Stimulated activated CD8-positive, alpha-beta memory T cell treated with anti-CD3 and anti-CD28 coated beads, Interleukin-15, amount 100 ng/mL, for 1 hour (primary cell): ENCODE results near the gene FRMD4A.

Experiments
- DNase-seq: peaks from one replicate; pipeline ENCODE4 v3.0.0-alpha.2; 2020; ENCODE audit warnings: low read depth

Gene FRMD4A

GRCh38 chr10:13812804-13813203 is 517.9 kb downstream of the FRMD4A start:
- DNase-seq: no peak

- DNase-seq: no peak
These were observed 520.2 kb downstream of the FRMD4A start for GRCh38 chr10:13810568-13810967.

GRCh38 chr10:13809427-13809826 is 521.3 kb downstream of the FRMD4A start:
- DNase-seq: no peak

- no peak for DNase-seq
These were observed 522.0 kb downstream of the FRMD4A start for GRCh38 chr10:13808556-13809391.

GRCh38 chr10:13806419-13806818 is 524.3 kb downstream of the FRMD4A start:
- no peak for DNase-seq

GRCh38 chr10:13803566-13804554 is 526.9 kb downstream of the FRMD4A start:
- DNase-seq: no peak

GRCh38 chr10:13801907-13802288 is 528.8 kb downstream of the FRMD4A start:
- DNase-seq: no peak

- no peak for DNase-seq
These were observed 529.4 kb downstream of the FRMD4A start for GRCh38 chr10:13801156-13801906.

GRCh38 chr10:13797164-13797563 is 533.6 kb downstream of the FRMD4A start:
- no peak for DNase-seq

- no peak for DNase-seq
These were observed 534.8 kb downstream of the FRMD4A start for GRCh38 chr10:13795653-13796555.

- DNase-seq: no peak
These were observed 535.6 kb downstream of the FRMD4A start for GRCh38 chr10:13794992-13795612.

GRCh38 chr10:13792006-13792405 is 538.7 kb downstream of the FRMD4A start:
- DNase-seq: no peak

GRCh38 chr10:13791483-13791882 is 539.2 kb downstream of the FRMD4A start:
- DNase-seq: no peak

- no peak for DNase-seq
These were observed 540.5 kb downstream of the FRMD4A start for GRCh38 chr10:13790196-13790595.

GRCh38 chr10:13789448-13789829 is 541.3 kb downstream of the FRMD4A start:
- no peak for DNase-seq

GRCh38 chr10:13788711-13789447 is 541.8 kb downstream of the FRMD4A start:
- no peak for DNase-seq

GRCh38 chr10:13788320-13788600 is 542.5 kb downstream of the FRMD4A start:
- DNase-seq: no peak

GRCh38 chr10:13787015-13787421 is 543.7 kb downstream of the FRMD4A start:
- peak; percentile 51 for DNase-seq

- DNase-seq: no peak
These were observed 546.7 kb downstream of the FRMD4A start for GRCh38 chr10:13784067-13784466.

- DNase-seq: no peak
These were observed 551.0 kb downstream of the FRMD4A start for GRCh38 chr10:13779748-13780147.
